Head of caudate nucleus (tissue), 42 donors: ENCODE results near the gene PPP1R7.

ENCODE experiments used
- DNase-seq, 42 donors: peaks; one replicate each; pipeline versions ENCODE4 v3.0.0 to v3.0.0-alpha.2; 2020 to 2021; ENCODE audit warnings: mixed read lengths in 7 of 42
- intact Hi-C: fragments of 100-400 bp; cut with DNase I; formaldehyde crosslinking; loops from one replicate; pipeline ENCODE4 v1.15.0; 2022

The PPP1R7 gene

DNA sequence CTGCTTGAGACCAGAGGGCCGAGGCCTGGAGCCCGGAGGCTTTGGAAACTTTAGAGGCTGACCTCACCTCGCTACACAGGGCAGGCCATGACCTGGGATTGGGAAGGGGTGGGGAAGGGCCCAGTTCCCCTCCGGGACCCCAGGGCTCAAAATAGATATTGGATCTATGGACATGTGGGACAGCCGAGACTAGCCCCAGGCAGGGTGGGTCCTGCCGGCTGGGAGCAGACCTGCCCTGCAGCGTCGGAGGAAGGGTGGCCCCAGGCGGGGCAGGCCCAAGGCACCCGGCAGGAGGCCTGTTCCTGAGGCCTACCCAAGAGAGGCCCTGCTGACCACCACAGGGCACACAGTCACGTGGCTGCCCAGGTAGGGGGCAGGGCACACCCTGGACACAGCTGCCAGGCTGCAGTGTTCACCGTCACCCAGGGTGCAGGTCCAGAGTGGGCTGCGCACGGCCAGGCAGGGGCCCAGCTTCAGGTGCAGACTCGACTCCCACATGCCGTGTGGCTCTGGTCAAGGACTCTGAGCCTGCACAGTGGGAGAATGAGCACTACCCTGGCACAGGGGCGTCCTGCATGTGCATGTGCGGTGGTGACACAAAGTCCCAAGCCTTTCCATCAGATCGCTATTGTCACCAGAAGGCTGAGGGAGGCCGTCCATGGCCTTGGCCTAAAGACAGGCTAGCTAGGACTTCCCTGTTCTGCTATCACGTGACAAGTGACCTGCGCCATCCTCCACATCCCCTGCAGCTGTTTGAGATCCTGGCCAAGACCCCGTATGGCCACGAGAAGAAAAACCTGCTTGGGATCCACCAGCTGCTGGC, 51.4 kb downstream of the PPP1R7 start:
- no peak for DNase-seq

DNA sequence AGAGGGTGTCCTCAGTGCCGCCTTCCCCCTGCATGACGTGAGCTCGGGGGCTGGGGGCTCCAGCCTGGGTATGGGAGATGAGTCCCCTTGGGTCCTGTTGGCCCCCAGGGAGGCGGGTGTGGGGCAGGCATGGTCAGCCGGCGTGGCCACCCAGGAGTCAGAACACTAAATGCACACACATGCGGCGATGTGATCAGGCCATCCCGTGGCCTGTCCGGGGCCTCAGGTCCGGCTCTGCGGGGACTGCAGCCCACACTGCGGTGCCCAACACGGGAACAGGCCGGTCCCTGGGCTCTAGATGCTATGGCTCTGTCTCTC, 52.0 kb downstream of the PPP1R7 start:
- intact Hi-C loops, result no loop called here
- no peak for DNase-seq

More for the DNA sequence above, 51.4 kb downstream of the PPP1R7 start:
- intact Hi-C loops, result no loop called here

DNA sequence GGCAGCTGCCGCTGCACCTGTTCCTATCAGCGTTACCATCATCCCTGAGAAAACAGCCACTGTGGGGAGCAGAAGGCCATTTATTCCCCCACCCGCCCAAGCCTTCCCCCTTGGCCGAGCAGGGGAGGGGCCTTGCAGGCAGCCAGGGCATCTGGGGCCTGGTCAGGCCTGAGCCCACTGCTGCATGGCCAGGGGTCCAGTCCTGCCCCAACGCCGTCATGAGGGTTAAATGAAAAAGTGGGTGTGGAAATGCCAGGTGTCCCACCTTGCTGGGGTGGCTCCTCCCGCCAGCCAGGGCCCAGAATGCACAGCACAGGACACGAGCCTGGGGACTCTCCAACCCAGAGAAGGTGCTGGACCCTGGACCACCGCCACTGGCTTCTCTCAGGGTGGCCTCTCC, 52.4 kb downstream of the PPP1R7 start:
- intact Hi-C loops, result no loop called here
- DNase-seq, result no peak

DNA sequence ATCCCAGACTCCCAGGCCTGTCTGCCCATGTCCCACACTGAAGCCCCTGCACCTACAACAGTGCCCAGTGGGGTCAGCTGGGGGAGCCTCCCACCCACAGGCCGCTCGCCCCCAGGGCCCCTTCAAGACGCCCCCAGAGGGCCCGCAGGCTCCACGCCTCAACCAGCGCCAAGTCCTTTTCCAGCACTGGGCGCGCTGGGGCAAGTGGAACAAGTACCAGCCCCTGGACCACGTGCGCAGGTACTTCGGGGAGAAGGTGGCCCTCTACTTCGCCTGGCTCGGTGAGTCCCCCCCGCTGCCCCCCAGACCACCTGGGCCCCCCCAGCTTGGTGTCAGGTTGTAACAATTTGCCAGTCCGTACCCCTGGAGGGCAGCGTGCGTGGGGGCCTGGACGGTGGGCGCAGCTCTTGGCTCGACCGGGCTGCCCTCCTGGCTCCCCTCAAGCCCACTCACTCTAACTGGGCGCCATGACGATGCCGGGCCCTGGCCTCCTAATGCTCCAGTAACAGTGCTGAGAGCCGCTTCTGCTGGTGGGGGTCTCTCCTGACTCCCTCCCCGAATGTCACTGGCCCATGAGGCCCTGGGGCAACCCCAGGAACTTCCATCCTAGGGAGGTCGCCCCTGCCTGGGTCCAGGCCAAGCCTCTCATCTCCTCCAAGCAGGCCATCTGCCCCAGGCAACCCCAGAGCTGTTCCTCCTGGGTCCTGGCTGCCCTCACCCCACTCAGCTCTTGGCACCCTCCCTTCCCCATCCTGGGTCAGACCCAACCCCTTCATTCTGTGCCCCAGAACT, 53.1 kb downstream of the PPP1R7 start:
- intact Hi-C loops, result no loop called here
- DNase-seq, result no peak

DNA sequence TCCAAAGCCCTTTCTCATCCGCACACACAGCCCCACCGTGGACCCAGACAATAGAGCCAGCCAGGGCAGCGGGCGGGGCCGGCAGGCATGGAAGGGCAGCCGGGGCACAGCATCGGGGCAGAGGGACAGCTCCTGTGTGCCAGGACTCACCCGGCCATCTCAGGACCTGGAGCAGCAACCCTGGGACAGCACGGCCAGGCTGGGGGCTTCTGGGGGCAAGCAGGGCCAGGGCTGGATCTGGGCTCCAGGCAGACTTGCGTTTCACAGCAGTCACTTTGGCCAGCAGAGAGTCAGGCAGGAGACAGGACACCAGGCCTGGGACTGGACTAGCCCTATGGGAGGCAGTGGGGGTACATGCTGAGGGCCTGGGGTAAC, 53.7 kb downstream of the PPP1R7 start:
- intact Hi-C loops, result no loop called here
- no peak for DNase-seq

DNA sequence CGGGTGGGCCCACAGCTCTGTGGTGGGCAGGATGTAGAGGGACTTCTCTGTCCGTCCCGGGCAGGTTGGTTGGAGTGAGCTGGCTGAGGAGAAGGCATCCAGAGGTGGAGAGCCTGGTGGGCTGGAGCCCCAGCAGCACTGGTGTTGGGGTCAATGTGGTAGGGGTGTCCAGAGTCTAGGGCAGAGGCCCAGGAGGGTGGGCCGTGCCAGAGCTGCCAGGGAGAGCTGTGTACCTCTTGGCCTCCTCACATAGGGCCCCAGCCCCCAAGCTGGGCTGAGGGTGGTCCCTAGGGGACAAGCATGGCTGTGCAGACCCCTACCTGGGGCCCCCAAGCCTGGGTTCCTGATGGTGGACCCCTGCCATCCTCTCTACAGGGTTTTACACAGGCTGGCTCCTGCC, 54.2 kb downstream of the PPP1R7 start:
- intact Hi-C loops, result no loop called here
- no peak for DNase-seq

DNA sequence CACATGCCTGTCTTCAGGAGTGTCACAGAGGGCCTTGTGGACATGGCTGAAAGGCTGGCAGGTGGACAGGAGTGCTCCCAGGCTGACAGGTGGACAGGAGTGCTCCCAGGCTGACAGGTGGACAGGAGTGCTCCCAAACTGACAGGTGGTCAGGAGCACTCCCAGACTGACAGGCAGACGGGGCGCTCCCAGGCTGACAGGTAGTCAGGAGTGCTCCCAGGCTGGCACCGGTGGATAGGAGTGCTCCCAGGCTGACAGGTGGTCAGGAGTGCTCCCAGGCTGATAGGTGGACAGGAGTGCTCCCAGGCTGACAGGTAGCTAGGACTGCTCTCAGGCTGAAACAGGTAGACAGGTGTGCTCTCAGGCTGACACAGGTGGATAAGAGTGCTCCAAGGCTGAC, 54.8 kb downstream of the PPP1R7 start:
- intact Hi-C loops, result no loop called here
- no peak for DNase-seq

DNA sequence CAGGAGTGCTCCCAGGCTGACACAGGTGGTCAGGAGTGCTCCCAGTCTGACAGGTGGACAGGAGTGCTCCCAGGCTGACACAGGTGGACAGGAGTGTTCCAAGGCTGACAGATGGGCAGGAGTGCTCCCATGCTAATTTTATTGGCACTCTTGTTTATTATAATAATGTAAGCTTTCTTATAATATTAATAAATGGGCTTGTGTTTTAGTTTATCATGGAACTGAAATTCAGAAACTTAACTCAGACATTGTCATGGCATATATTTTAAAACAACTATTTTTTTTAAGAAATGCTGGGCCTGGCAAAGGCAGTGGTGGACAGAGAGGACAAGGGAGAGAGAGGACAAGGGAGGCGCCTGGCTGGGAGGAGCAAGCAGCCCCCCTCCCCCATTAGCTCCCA, 56.9 kb downstream of the PPP1R7 start:
- intact Hi-C loops, result no loop called here
- no peak for DNase-seq

DNA sequence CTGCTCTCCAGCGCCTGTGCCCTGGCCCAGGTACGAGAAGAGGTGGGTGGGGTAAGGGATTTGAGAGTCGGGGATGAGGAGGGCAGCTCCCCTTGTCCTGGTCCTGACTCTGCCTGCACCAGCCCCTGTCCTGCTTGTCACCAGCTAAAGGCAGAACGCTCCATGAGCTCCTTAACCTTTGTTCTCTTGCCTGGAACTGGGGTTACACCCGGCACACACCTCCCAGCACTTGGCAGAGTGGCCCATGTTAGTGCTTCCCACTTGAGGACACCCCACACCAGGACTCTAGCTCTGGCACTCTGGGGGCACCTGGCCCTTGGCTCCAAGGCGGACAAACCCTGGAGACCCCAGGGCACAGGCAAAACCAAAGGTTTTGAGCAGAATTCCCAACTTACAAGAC, 57.4 kb downstream of the PPP1R7 start:
- no peak for DNase-seq

DNA sequence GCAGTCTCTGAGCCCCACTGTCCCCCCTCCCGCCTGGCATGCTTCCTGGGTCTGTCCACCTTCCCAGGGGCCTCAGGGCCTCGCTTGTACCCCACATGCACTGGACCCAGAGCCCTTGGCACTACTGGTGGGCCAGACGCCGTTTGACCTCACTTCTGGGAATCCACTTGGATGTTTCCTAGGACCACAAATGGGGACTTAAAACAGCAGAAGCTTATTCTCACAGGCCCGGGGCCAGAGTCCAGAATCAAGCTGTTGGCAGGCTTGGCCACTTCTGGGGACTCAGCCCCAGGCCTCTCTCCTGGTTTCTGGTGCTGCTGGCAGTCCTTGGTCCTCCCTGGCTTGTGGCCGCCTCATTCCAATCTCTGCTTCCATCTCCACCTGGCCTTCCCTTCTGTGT, 57.8 kb downstream of the PPP1R7 start:
- intact Hi-C loops, result no loop called here

More for the DNA sequence above, 57.4 kb downstream of the PPP1R7 start:
- intact Hi-C loops, result no loop called here

DNA sequence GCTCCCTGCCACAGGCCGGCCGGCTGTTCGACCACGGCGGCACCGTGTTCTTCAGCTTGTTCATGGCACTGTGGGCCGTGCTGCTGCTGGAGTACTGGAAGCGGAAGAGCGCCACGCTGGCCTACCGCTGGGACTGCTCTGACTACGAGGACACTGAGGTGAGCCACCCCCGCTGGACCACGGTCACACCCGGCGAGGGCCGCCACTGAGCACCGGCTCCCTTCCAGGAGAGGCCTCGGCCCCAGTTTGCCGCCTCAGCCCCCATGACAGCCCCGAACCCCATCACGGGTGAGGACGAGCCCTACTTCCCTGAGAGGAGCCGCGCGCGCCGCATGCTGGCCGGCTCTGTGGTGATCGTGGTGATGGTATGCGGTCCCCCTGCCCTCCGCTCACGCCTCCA, 59.0 kb downstream of the PPP1R7 start:
- intact Hi-C loops, result no loop called here
- no peak for DNase-seq

More for the DNA sequence above, 57.8 kb downstream of the PPP1R7 start:
- peak in 19 of 42 donors; percentile 27 to 78 (median 53) for DNase-seq

DNA sequence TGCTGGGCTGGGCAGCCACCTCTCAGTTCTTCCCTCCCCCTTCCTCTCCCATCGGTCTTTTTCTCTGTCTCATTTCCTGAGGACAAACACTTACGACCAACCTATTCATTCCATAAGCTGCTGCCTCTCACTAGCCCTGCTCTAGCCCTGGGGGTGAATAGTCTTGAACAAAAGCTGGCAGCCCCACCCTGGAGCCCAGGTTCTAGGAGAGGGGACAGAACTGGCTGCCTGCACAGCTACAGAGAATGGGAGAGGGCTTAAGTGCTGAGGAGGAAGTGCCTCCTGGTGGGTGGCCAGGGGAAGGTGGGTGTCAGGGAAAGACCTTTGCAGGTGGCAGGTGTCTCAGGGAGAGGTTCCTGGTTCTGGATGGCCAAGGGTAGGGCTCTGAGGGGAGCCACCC, 61.0 kb downstream of the PPP1R7 start:
- intact Hi-C loops, result no loop called here
- DNase-seq, result no peak

DNA sequence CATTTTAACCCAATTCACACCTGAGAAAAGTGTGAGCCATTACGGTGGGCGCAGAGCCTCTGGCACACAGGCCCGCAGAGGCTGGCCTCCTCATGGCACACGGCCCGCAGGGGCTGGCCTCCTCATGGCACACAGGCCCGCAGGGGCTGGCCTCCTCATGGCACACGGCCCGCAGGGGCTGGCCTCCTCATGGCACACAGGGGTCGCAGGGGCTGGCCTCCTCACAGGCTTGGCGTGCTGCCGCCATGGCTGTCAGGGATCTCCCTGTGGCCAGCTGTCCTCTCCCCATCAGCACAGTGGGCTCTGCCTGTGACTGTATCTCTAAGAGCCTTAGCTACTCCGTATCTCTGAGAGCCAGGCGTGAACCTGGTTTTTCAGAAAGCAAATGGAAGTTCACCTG, 62.8 kb downstream of the PPP1R7 start:
- no peak for DNase-seq

DNA sequence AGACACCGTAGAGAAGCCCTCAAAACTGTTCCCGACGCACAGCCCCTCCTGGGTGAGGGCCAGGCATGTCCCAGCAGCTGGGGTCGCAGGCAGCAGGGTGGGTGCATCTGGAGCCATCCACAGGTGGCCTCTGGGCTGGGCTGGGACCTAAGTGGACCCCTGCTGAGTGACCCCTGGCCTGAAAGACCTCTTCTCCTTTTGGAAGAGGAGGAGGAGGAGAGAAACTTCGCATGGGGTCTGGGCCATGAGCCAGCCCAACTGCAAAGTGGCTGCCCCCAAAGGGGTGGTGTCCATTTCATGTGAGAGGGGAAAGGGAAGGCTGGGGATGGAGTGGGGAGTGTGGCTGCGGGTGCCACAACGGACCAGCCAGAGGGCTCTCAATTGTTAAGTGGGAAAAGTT, 63.3 kb downstream of the PPP1R7 start:
- DNase-seq, result no peak
- intact Hi-C loops, result no loop called here

More for the DNA sequence above, 62.8 kb downstream of the PPP1R7 start:
- intact Hi-C loops, result no loop called here

DNA sequence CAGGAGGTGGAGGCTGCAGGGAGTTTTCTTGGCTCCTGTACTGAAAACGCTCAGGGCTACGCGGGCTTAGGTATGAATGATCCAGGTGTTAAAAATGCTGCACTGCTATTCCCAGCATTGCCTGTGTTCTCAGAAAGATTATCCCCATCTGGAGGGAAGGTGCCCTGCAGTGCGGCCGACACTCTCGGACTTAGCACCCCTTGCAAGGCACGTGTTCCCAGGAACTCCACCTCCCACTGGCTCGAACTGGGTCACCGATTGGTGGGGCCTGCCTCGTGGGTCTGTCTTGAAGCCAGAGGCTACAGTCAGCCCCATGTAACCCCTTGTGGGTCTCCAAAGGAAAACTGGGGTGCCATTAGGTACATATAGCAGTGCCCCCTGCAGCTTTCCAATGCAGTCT, 63.9 kb downstream of the PPP1R7 start:
- intact Hi-C loops, result no loop called here
- DNase-seq, result no peak

DNA sequence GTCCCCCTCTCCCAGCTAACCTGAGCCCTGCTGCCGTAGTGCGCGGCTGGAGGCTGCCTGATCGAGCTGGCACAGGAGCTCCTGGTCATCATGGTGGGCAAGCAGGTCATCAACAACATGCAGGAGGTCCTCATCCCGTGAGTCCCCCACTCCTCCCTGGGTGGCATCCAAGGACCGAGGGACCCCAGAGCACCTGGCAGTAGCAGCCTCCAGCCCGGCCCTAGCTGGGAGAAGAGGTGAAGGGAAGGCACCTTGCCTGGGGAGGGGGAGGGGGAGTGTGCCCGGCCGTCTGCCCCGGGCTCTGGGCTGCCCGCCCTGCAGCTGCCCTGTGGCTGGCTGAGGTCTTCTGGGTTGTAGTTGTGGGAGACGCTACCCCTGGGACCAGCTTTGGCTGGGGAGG, 64.5 kb downstream of the PPP1R7 start:
- intact Hi-C loops, result no loop called here
- no peak for DNase-seq

DNA sequence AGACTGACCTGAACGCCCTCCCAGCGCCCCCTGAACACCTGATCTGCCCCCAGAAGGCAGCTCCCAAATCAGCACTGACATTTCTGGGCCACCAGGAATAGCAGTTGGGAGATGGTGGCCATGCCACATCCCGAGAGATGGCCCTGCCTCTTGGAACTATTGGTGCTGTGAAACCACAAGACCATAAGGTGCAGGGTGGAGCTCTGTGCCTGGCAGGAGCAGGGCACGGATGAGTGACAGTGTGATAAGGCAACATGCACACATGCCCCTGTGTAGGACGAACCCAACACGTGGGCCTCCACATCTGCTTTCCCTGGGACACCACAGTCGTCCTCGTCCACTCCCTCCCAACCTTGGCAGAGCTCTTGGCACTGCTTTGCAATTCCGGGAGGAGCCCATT, 65.2 kb downstream of the PPP1R7 start:
- no peak for DNase-seq
- intact Hi-C loops, result no loop called here

DNA sequence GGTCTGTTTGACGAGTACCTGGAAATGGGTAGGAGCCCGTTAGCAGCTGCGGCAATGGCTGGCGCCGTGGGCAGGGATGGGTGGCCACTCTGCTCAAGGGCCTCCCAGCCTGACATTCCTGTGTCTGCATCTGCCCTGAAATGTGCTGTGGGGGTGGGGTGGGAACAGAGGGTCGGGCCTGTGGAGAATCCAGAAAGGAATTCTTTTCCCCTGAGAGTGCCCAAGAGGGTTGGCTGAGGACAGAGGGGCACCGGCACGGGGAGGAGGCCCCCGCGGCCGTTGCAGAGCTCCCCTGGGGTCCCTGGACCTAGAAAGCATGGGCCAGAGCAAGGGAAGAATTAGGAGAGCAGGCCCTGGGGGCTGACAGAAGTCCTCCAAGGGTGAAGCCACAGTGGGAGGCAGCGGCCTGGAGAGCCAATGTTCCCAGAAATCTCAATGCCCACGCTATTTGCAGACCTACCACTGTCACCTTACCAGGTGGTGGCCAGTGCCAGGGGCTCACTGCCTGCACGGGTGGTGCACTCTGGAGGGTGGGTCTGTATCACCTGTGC, 66.0 kb downstream of the PPP1R7 start:
- no peak for DNase-seq

DNA sequence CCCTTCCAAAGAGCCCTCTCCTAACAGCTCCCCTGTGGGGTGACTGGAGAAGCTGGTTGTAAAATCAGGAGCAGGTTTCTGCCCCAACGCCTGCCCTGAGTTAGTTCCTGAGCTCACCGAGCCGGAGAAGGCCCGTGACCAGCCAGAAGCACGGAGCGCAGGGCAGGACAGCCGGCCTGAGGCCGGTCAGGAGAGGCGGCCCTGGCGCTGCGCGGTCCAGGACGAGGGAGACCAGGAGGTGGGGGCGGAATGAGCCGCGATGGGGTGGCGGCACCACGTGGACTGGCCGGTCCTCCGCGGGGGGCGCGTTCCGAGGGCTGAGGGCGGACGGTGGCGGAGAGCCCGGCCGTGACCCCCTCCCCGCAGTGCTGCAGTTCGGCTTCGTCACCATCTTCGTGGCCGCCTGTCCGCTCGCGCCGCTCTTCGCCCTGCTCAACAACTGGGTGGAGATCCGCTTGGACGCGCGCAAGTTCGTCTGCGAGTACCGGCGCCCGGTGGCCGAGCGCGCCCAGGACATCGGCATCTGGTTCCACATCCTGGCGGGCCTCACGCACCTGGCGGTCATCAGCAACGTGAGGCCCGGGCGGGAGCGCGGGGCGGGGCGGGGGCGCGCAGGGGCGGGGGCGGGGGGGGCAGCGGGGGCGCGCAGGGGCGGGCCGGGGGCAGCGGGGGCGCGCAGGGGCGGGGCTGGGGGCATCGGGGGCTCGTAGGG, 67.2 kb downstream of the PPP1R7 start:
- peak; percentile 44 to 89 (median 74) for DNase-seq
- intact Hi-C loops, result no loop called here

More for the DNA sequence above, 66.0 kb downstream of the PPP1R7 start:
- intact Hi-C loops, result no loop called here
